Hepatocyte (in vitro differentiated cells): ENCODE results near the gene CCL27. TPM values are rescaled to one million over a fixed set of nuclear protein-coding genes. Genes with fewer than 3 reads are reported as not detected.

Experiments
- DNase-seq: peaks from one replicate; pipeline ENCODE4 v3.0.0-alpha.2; 2016; ENCODE audit warnings: low spot score
- H2AFZ ChIP-seq: fragments of 200-600 bp; sonication (generic); 2 replicates; pipeline ENCODE4 v1.6.0; 2016; ENCODE audit warnings: antibody characterized with exemption, mild to moderate bottlenecking
- H3K27ac ChIP-seq: fragments of 200-600 bp; sonication (generic); 2 replicates; pipeline ENCODE4 v1.5.1; 2016; ENCODE audit warnings: mild to moderate bottlenecking
- H3K27me3 ChIP-seq: fragments of 200-600 bp; sonication (generic); 2 replicates; pipeline ENCODE4 v1.6.1; 2016
- H3K36me3 ChIP-seq: fragments of 200-600 bp; sonication (generic); replicated peaks from 2 replicates; pipeline ENCODE4 v1.5.1; 2016; ENCODE audit warnings: low read depth; ENCODE audit not compliant: insufficient read depth
- H3K4me1 ChIP-seq: fragments of 200-600 bp; sonication (generic); 2 replicates; pipeline ENCODE4 v1.5.1; 2016; ENCODE audit warnings: mild to moderate bottlenecking, moderate library complexity; ENCODE audit not compliant: insufficient read depth
- H3K4me2 ChIP-seq: fragments of 200-600 bp; sonication (generic); 2 replicates; pipeline ENCODE4 v1.6.0; 2016
- H3K4me3 ChIP-seq: fragments of 200-600 bp; sonication (generic); 2 replicates; pipeline ENCODE4 v1.5.1; 2016; ENCODE audit warnings: mild to moderate bottlenecking
- H3K79me2 ChIP-seq: fragments of 200-600 bp; sonication (generic); 2 replicates; pipeline ENCODE4 v1.6.0; 2017; ENCODE audit warnings: mild to moderate bottlenecking
- H3K9me2 ChIP-seq: fragments of 200-600 bp; sonication (generic); replicated peaks from 2 replicates; pipeline ENCODE4 v1.6.0; 2017; ENCODE audit warnings: mild to moderate bottlenecking; ENCODE audit not compliant: insufficient read depth
- H3K9me3 ChIP-seq: fragments of 200-600 bp; sonication (generic); 2 replicates; pipeline ENCODE4 v1.5.1; 2016; ENCODE audit warnings: low read depth, mild to moderate bottlenecking
- H4K20me1 ChIP-seq: fragments of 200-600 bp; sonication (generic); 2 replicates; pipeline ENCODE4 v1.6.0; 2016; ENCODE audit warnings: mild to moderate bottlenecking; ENCODE audit not compliant: insufficient read depth, poor library complexity, severe bottlenecking
- EZH2 ChIP-seq: fragments of 200-600 bp; sonication (generic); IDR thresholded peaks from 2 replicates; pipeline ENCODE4 v1.6.1; 2016; ENCODE audit warnings: antibody characterized with exemption, mild to moderate bottlenecking, borderline replicate concordance
- EZH2phosphoT487 ChIP-seq: fragments of 200-600 bp; sonication (generic); IDR thresholded peaks from one replicate; pipeline ENCODE4 v1.6.1; 2018; ENCODE audit warnings: antibody characterized with exemption, mild to moderate bottlenecking, low read depth, moderate library complexity; ENCODE audit not compliant: unreplicated experiment, severe bottlenecking
- WGBS: methylation state at CpG from one replicate; pipeline ENCODE4 v1.1.6; 2016; ENCODE audit warnings: low lambda C conversion rate; ENCODE audit errors: missing lambda C conversion rate; 5-methylcytosine and 5-hydroxymethylcytosine counted together
- polyA plus RNA-seq: library from polyadenylated mRNA; unstranded; fragments of >200 nt; fragmentation: Nextera tagmentation; extraction: Ambion mirVana; gene quantifications from 2 replicates; pipeline ENCODE4 v1.2.1, GENCODE V29; 2016
- total RNA-seq: library from RNA; depleted of rRNA; stranded (reverse); fragments of >200 nt; gene quantifications from 2 replicates; pipeline ENCODE4 v1.2.3, GENCODE V29; 2014
- TF ChIP-seq, protein P1 (sequence below): fragments of 200-600 bp; sonication (generic); IDR thresholded peaks from 2 replicates; pipeline ENCODE4 v1.5.1; 2016; ENCODE audit warnings: antibody characterized with exemption, mild to moderate bottlenecking; ENCODE audit not compliant: poor library complexity

CCL27 gene
- total and polyA plus RNA-seq, 2 experiments from 2014 or later = not detected

- Histone ChIP-seq H2AFZ (no peak overlapping the region), H3K36me3 (no peaks in the 10 kb centered on the region), H3K4me1 (no peaks in the 10 kb centered on the region), H3K4me2 (no peak overlapping the region), H3K27me3 (no peaks in the 10 kb centered on the region), H3K4me3 (no peak overlapping the region), H3K9me3 (no peaks in the 10 kb centered on the region), H3K79me2 (no peaks in the 10 kb centered on the region), H4K20me1 (no peaks in the 10 kb centered on the region), H3K9me2 (no peaks in the 10 kb centered on the region), H3K27ac (no peak overlapping the region)
- WGBS = 65% methylated on average over 1 of the region's 1 CpG
- no peak for DNase-seq
- TF ChIP-seq EZH2 (no peak), EZH2phosphoT487 (no peak)
- TF ChIP-seq, protein P1, sequence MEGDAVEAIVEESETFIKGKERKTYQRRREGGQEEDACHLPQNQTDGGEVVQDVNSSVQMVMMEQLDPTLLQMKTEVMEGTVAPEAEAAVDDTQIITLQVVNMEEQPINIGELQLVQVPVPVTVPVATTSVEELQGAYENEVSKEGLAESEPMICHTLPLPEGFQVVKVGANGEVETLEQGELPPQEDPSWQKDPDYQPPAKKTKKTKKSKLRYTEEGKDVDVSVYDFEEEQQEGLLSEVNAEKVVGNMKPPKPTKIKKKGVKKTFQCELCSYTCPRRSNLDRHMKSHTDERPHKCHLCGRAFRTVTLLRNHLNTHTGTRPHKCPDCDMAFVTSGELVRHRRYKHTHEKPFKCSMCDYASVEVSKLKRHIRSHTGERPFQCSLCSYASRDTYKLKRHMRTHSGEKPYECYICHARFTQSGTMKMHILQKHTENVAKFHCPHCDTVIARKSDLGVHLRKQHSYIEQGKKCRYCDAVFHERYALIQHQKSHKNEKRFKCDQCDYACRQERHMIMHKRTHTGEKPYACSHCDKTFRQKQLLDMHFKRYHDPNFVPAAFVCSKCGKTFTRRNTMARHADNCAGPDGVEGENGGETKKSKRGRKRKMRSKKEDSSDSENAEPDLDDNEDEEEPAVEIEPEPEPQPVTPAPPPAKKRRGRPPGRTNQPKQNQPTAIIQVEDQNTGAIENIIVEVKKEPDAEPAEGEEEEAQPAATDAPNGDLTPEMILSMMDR = no peak
These were observed 24.3 kb upstream of the CCL27 start for GRCh38 chr9:34686732-34687131.

- H3K9me3 ChIP-seq = no peaks in the 10 kb centered on the region
- no peak overlapping the region for H2AFZ ChIP-seq
- H3K36me3 ChIP-seq = no peaks in the 10 kb centered on the region
- H3K27ac ChIP-seq = no peak overlapping the region
- H3K9me2 ChIP-seq = no peaks in the 10 kb centered on the region
- H4K20me1 ChIP-seq = no peaks in the 10 kb centered on the region
- H3K4me2 ChIP-seq = no peak overlapping the region
- H3K4me1 ChIP-seq = no peaks in the 10 kb centered on the region
- WGBS = 94% methylated on average over 5 of the region's 5 CpGs
- H3K4me3 ChIP-seq = no peak overlapping the region
- no peak for DNase-seq
- TF ChIP-seq EZH2phosphoT487 (no peak), EZH2 (no peak)
- TF ChIP-seq, protein P1 = no peak
- no peaks in the 10 kb centered on the region for H3K27me3 ChIP-seq
- H3K79me2 ChIP-seq = no peaks in the 10 kb centered on the region
These were observed 23.8 kb upstream of the CCL27 start for GRCh38 chr9:34686231-34686630.

DNA sequence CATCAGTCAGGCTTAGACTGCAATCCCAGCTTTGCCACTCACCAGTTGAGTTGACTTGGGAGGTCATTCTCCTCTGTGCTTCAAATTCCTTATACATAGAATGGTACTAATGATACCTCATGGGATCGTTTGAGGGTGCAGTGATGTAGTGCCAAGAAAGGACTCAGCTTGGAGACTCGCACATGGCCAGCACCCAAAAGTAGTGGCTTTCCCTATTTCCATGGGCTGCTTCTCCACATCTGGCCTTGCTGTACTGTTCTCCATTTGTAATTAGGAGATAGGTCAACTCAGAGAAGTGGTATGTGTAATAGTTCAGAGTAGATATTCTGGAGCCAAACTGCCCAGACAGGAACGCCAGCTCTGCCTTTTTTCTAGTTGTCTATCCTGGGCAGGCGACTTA is 23.1 kb upstream of the CCL27 start:
- Histone ChIP-seq H4K20me1 (no peaks in the 10 kb centered on the region), H3K36me3 (no peaks in the 10 kb centered on the region), H3K4me2 (no peak overlapping the region), H3K79me2 (no peaks in the 10 kb centered on the region), H3K27ac (no peak overlapping the region), H3K9me3 (no peaks in the 10 kb centered on the region), H3K4me1 (no peaks in the 10 kb centered on the region), H3K4me3 (no peak overlapping the region), H3K9me2 (no peaks in the 10 kb centered on the region), H3K27me3 (no peaks in the 10 kb centered on the region), H2AFZ (no peak overlapping the region)
- DNase-seq = no peak
- 86% methylated on average over 4 of the region's 4 CpGs for WGBS
- TF ChIP-seq, protein P1 = no peak
- TF ChIP-seq EZH2 (no peak), EZH2phosphoT487 (no peak)

- Histone ChIP-seq H3K79me2 (no peaks in the 10 kb centered on the region), H3K4me1 (no peaks in the 10 kb centered on the region), H3K4me2 (no peak overlapping the region), H3K9me3 (no peaks in the 10 kb centered on the region), H3K4me3 (no peak overlapping the region), H3K27ac (no peak overlapping the region), H3K9me2 (no peaks in the 10 kb centered on the region), H3K36me3 (no peaks in the 10 kb centered on the region), H4K20me1 (no peaks in the 10 kb centered on the region), H2AFZ (no peak overlapping the region), H3K27me3 (no peaks in the 10 kb centered on the region)
- TF ChIP-seq, protein P1 = no peak
- TF ChIP-seq EZH2phosphoT487 (no peak), EZH2 (no peak)
- 98% methylated on average over 4 of the region's 4 CpGs for WGBS
- DNase-seq = no peak
These were observed 22.4 kb upstream of the CCL27 start for GRCh38 chr9:34684816-34685215.
